H54 (cell line): ENCODE measurements around the gene PKDREJ.

Source experiments
- DNase-seq: peaks from one replicate; pipeline ENCODE4 v3.0.0; 2011; ENCODE audit warnings: low spot score, mixed read lengths; ENCODE audit not compliant: insufficient read length
- FAIRE-seq: peaks from 3 replicates; lab custom pipeline; 2011; peaks lifted over from hg19 to GRCh38; lab: Jason Lieb, UNC
- POLR2A ChIP-seq: IDR thresholded peaks from 2 replicates; pipeline ENCODE4 v1.6.1; 2011; ENCODE audit warnings: low read depth, mild to moderate bottlenecking, low read length

The PKDREJ gene

GRCh38 chr22:46245511-46245910, 17.6 kb downstream of the PKDREJ start:
- no peak for TF ChIP-seq POLR2A
- no peak for FAIRE-seq
- no peak for DNase-seq

- FAIRE-seq (no peak), DNase-seq (no peak)
- no peak for TF ChIP-seq POLR2A
Measured at GRCh38 chr22:46244771-46245170, 18.4 kb downstream of the PKDREJ start.

- no peak for FAIRE-seq
- DNase-seq, result no peak
- no peak for TF ChIP-seq POLR2A
Measured at GRCh38 chr22:46242076-46242475, 21.1 kb downstream of the PKDREJ start.

- no peak for TF ChIP-seq POLR2A
- FAIRE-seq (no peak), DNase-seq (no peak)
Measured at GRCh38 chr22:46241396-46242007, 21.6 kb downstream of the PKDREJ start.

- FAIRE-seq, result no peak
- TF ChIP-seq POLR2A, result no peak
- no peak for DNase-seq
Measured at GRCh38 chr22:46240907-46241306, 22.2 kb downstream of the PKDREJ start.

- DNase-seq, result no peak
- FAIRE-seq, result no peak
- TF ChIP-seq POLR2A, result no peak
Measured at GRCh38 chr22:46240506-46240905, 22.6 kb downstream of the PKDREJ start.

GRCh38 chr22:46240073-46240472, 23.1 kb downstream of the PKDREJ start:
- no peak for TF ChIP-seq POLR2A
- FAIRE-seq (no peak), DNase-seq (no peak)

- no peak for FAIRE-seq
- DNase-seq, result no peak
- TF ChIP-seq POLR2A, result no peak
Measured at GRCh38 chr22:46239261-46240048, 23.7 kb downstream of the PKDREJ start.

GRCh38 chr22:46238541-46238940, 24.6 kb downstream of the PKDREJ start:
- DNase-seq (no peak), FAIRE-seq (no peak)
- no peak for TF ChIP-seq POLR2A

GRCh38 chr22:46237453-46238124, 25.6 kb downstream of the PKDREJ start:
- DNase-seq (no peak), FAIRE-seq (no peak)
- TF ChIP-seq POLR2A, result no peak

GRCh38 chr22:46234969-46235368, 28.2 kb downstream of the PKDREJ start:
- FAIRE-seq (no peak), DNase-seq (no peak)
- TF ChIP-seq POLR2A, result no peak

- FAIRE-seq (peak; percentile 88), DNase-seq (peak; percentile 73)
- no peak for TF ChIP-seq POLR2A
Measured at GRCh38 chr22:46233231-46233630, 29.9 kb downstream of the PKDREJ start.

GRCh38 chr22:46230262-46230901, 32.8 kb downstream of the PKDREJ start:
- DNase-seq (no peak), FAIRE-seq (no peak)
- no peak for TF ChIP-seq POLR2A

- FAIRE-seq (no peak), DNase-seq (no peak)
- no peak for TF ChIP-seq POLR2A
Measured at GRCh38 chr22:46229701-46230100, 33.4 kb downstream of the PKDREJ start.
